ENCODE data around the gene PGM2.

The PGM2 gene

DNA sequence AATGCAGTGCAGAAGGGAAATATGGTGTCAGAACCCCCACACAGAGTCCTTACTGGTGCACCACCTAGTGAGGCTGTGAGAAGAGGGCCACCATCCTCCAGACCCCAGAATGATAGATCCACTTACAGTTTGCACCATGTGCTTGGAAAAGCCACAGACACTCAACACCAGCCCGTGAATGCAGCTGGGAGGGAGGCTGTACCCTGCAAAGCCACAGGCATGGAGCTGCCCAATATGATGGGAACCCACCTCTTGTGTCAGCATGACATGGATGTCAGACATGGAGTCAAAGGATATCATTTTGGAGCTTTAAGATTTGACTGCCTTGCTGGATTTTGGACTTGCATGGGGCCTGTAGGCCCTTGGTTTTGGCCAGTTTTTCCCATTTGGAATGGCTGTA lies 34.2 kb upstream of the PGM2 start:
- POLR2A ChIA-PET, result no interaction called here
- TF ChIP-seq, protein P1, sequence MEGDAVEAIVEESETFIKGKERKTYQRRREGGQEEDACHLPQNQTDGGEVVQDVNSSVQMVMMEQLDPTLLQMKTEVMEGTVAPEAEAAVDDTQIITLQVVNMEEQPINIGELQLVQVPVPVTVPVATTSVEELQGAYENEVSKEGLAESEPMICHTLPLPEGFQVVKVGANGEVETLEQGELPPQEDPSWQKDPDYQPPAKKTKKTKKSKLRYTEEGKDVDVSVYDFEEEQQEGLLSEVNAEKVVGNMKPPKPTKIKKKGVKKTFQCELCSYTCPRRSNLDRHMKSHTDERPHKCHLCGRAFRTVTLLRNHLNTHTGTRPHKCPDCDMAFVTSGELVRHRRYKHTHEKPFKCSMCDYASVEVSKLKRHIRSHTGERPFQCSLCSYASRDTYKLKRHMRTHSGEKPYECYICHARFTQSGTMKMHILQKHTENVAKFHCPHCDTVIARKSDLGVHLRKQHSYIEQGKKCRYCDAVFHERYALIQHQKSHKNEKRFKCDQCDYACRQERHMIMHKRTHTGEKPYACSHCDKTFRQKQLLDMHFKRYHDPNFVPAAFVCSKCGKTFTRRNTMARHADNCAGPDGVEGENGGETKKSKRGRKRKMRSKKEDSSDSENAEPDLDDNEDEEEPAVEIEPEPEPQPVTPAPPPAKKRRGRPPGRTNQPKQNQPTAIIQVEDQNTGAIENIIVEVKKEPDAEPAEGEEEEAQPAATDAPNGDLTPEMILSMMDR (IDR thresholded peaks at IDR 0.05; ENCODE audit: control extremely low read depth, extremely low read depth, low read depth, missing control alignments), result no peak
- CTCF ChIA-PET, result interaction anchor here (6.1 kb wide), 1 partner anchor 190 kb away, joined by 55 read pairs; no protein-coding TSS in a partner anchor
- DNase-seq (ENCODE audit: extremely low spot score), result no peak

DNA sequence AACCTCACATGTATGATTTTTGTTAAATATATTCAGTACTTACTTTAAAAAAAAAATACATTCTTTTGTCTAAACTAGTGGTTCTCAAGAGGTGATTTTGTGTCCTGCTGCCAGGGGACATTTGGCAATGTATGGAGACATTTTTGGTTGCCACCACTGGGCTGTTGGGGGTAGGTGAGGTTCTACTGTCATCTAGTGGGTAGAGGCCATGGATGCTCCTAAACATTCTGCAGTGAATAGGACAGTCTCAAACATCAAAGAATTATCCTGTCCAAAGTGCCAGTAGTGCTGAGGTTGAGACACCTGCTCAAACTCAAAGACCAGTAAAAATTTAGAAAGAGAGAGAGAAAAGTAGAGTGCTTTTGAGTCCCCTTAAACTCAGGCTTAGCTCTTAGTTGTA lies 32.9 kb upstream of the PGM2 start:
- ChIA-PET POLR2A (no interaction called here), CTCF (interaction anchor here (1.1 to 6.1 kb wide), 3 partner anchors 191 to 221 kb away, joined by 3 to 55 read pairs (median 3); no protein-coding TSS in a partner anchor)

DNA sequence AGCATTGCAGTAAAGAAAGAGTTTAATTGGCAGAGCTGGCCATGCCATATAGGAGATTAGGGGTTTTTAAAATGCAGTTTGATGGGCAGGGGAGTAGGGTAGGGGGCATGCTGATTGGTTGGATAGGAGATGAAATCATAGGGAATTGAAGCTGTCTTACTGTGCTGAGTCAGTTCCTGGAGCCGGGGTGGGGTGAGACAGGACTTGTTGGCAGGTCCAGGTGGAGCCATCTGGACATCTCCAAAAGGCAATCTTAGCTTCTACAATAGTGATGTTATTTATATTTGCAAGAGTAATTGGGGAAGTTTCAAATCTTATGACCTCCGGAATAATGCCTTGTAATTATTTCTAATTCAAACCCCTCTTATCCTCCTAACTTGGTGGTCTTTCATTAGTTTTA lies 32.4 kb upstream of the PGM2 start:
- TF ChIP-seq, protein P1 (IDR thresholded peaks at IDR 0.05; ENCODE audit: control extremely low read depth, extremely low read depth, low read depth, missing control alignments), result no peak
- ChIA-PET POLR2A (no interaction called here), CTCF (interaction anchor here (1.1 to 6.1 kb wide), 4 partner anchors 11 to 220 kb away, joined by 3 to 55 read pairs (median 6); no protein-coding TSS in a partner anchor)
- DNase-seq (ENCODE audit: extremely low spot score), result no peak

More for the DNA sequence above, 32.9 kb upstream of the PGM2 start:
- no peak for DNase-seq (ENCODE audit: extremely low spot score)
- TF ChIP-seq, protein P1 (IDR thresholded peaks at IDR 0.05; ENCODE audit: control extremely low read depth, extremely low read depth, low read depth, missing control alignments), result peak; percentile 18

GRCh38 chr4:37795581-37796195 lies 30.8 kb upstream of the PGM2 start:
- no peak for DNase-seq (ENCODE audit: extremely low spot score)
- ChIA-PET POLR2A (no interaction called here), CTCF (interaction anchor here (1.1 to 6.1 kb wide), 4 partner anchors 9 to 193 kb away, joined by 3 to 55 read pairs (median 7); no protein-coding TSS in a partner anchor)
- TF ChIP-seq, protein P1 (IDR thresholded peaks at IDR 0.05; ENCODE audit: control extremely low read depth, extremely low read depth, low read depth, missing control alignments), result no peak

DNA sequence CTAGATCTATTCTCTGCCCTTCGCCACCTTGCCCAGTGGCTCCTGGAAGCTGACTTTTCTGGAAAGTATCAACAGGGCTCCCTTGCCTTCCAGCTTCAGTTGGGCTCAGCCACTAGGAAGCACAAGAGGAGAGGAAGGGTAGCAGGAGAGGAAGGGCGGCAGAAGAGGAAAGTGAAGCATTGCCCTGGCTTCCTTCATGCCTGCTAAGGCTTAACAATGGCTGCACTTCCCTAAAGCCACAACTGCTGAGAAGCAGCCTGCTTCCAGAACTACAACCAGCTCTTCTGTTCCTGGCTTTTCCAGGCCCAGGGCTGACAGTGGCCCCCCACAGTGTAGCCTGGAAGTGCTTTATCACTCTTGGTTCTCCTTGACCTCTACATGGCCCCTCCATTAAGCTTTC lies 29.1 kb upstream of the PGM2 start:
- CTCF ChIA-PET, result interaction anchor here (1.2 to 6.1 kb wide), 6 partner anchors 9 to 238 kb away, joined by 3 to 55 read pairs (median 5); no protein-coding TSS in a partner anchor
- no peak for DNase-seq (ENCODE audit: extremely low spot score)
- POLR2A ChIA-PET, result no interaction called here
- TF ChIP-seq, protein P1 (IDR thresholded peaks at IDR 0.05; ENCODE audit: control extremely low read depth, extremely low read depth, low read depth, missing control alignments), result no peak

DNA sequence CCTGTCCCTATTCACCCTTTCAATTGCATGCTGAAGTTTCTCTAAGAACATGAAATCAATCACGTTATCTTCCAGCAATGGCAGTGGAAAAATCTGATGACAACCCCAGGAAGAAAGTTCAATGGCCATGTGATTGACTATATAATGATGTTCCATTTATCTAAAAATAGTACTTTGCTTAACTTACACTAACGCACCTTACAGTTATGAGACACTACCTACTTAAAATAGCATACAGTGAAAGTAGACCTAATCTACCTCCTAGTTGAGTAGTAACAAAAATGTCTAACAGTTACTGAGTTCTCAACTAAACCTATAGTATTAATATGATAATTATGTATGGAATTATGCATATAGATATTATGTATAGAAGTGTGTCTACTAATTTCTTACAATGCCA lies 28.6 kb upstream of the PGM2 start:
- CTCF ChIA-PET, result interaction anchor here (1.2 to 6.1 kb wide), 3 partner anchors 9 to 195 kb away, joined by 4 to 55 read pairs (median 5); no protein-coding TSS in a partner anchor
- POLR2A ChIA-PET, result no interaction called here

More for the DNA sequence above, 28.6 kb upstream of the PGM2 start:
- DNase-seq (ENCODE audit: extremely low spot score), result no peak
- TF ChIP-seq, protein P1 (IDR thresholded peaks at IDR 0.05; ENCODE audit: control extremely low read depth, extremely low read depth, low read depth, missing control alignments), result no peak
